ENCODE data around the gene TCF7.

- TF ChIP-seq POLR2A (IDR thresholded peaks at IDR 0.05), result no peak
- TF ChIP-seq, protein P1, sequence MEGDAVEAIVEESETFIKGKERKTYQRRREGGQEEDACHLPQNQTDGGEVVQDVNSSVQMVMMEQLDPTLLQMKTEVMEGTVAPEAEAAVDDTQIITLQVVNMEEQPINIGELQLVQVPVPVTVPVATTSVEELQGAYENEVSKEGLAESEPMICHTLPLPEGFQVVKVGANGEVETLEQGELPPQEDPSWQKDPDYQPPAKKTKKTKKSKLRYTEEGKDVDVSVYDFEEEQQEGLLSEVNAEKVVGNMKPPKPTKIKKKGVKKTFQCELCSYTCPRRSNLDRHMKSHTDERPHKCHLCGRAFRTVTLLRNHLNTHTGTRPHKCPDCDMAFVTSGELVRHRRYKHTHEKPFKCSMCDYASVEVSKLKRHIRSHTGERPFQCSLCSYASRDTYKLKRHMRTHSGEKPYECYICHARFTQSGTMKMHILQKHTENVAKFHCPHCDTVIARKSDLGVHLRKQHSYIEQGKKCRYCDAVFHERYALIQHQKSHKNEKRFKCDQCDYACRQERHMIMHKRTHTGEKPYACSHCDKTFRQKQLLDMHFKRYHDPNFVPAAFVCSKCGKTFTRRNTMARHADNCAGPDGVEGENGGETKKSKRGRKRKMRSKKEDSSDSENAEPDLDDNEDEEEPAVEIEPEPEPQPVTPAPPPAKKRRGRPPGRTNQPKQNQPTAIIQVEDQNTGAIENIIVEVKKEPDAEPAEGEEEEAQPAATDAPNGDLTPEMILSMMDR (IDR thresholded peaks at IDR 0.05), result no peak
These were observed 22.8 kb upstream of the TCF7 start for GRCh38 chr5:134091626-134092121.
